ENCODE measurements around the gene NTMT1.

DNA sequence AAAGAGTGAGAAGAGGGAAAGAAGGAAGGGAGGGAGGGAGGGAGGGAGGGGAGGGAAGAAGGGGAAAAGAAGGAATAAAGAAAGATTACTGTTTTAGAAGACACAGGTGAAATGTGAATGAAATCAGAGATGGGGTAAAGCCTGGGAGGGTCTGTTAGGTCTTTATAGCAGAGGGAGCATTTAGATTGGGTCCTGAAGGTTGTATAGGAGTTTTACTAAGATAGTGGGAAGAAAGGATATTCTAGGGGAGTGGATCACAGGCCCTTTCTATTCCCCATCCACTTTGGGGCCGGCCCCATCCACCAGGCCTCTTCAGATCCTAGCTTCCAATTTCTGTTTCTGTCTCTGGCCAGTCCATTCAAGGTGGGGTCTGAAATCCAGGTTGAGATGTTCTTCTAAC is 40.6 kb upstream of the NTMT1 start:
- TF ChIP-seq, protein P1, sequence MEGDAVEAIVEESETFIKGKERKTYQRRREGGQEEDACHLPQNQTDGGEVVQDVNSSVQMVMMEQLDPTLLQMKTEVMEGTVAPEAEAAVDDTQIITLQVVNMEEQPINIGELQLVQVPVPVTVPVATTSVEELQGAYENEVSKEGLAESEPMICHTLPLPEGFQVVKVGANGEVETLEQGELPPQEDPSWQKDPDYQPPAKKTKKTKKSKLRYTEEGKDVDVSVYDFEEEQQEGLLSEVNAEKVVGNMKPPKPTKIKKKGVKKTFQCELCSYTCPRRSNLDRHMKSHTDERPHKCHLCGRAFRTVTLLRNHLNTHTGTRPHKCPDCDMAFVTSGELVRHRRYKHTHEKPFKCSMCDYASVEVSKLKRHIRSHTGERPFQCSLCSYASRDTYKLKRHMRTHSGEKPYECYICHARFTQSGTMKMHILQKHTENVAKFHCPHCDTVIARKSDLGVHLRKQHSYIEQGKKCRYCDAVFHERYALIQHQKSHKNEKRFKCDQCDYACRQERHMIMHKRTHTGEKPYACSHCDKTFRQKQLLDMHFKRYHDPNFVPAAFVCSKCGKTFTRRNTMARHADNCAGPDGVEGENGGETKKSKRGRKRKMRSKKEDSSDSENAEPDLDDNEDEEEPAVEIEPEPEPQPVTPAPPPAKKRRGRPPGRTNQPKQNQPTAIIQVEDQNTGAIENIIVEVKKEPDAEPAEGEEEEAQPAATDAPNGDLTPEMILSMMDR (IDR thresholded peaks at IDR 0.05; ENCODE audit: insufficient read depth, low read depth, low read length), result no peak
- no peak for TF ChIP-seq EZH2 (IDR thresholded peaks at IDR 0.05; ENCODE audit: insufficient read depth, low read length)
